GM12878 (cell line): ENCODE results near the gene ADAMTSL3. TPM values are rescaled to one million over a fixed set of nuclear protein-coding genes. Genes with fewer than 3 reads are reported as not detected.

Experiments
- ATAC-seq: fragments of 200-7000 bp; cut with Tn5 transposase; 3 replicates; pipeline ENCODE4 v1.9.1; 2020; ENCODE audit warnings: mild to moderate bottlenecking, moderate library complexity
- BruUV-seq: library from RNA; stranded (reverse); fragments of 400-500 nt; replicated peaks from 2 replicates; lab custom pipeline; 2021; lab: Mats Ljungman, UMichigan
- CTCF ChIA-PET: fragments of 300-600 bp; sonication (Branson Sonifier 250); formaldehyde crosslinking; extraction: SDS; loops from one replicate; lab custom pipeline; 2021; ENCODE audit warnings: inconsistent platforms; lab: Yijun Ruan, JAX
- POLR2A ChIA-PET: fragments of 350-600 bp; formaldehyde crosslinking; extraction: SDS; loops from one replicate; lab custom pipeline; 2021; ENCODE audit warnings: inconsistent platforms; lab: Charles Lee
- RAD21 ChIA-PET: fragments of 300-600 bp; sonication (Branson Sonifier 250); formaldehyde crosslinking; loops from one replicate; lab custom pipeline; 2023; ENCODE audit warnings: antibody characterized with exemption; ENCODE audit not compliant: unreplicated experiment; lab: Charles Lee
- SMC1A ChIA-PET: fragments of 300-600 bp; sonication (Branson Sonifier 250); formaldehyde crosslinking; loops from one replicate; lab custom pipeline; 2023; ENCODE audit not compliant: unreplicated experiment, uncharacterized antibody; lab: Charles Lee
- DNase-seq: peaks from one replicate; pipeline ENCODE4 v3.0.0-alpha.2; 2011; ENCODE audit warnings: low read depth, low spot score
- FAIRE-seq: peaks from 3 replicates; lab custom pipeline; 2011; peaks lifted over from hg19 to GRCh38; lab: Jason Lieb, UNC
- H2AFZ ChIP-seq: 2 replicates; pipeline ENCODE4 v1.6.0; 2011; ENCODE audit warnings: low read depth, low read length, control low read depth; ENCODE audit not compliant: control insufficient read depth
- H3K27ac ChIP-seq: 2 replicates; pipeline ENCODE4 v1.5.1; 2011; ENCODE audit warnings: control low read depth; ENCODE audit not compliant: control insufficient read depth, insufficient read depth
- H3K27me3 ChIP-seq, 2 experiments: replicated peaks in 1 of 2; 2 replicates each; pipeline versions ENCODE4 v1.6.0 to v1.6.1; 2011; ENCODE audit warnings: low read length in 1 of 2; ENCODE audit not compliant: control insufficient read depth in 2 of 2, insufficient read depth in 2 of 2
- H3K36me3 ChIP-seq, 2 experiments: 2 replicates each; pipeline ENCODE4 v1.5.1; 2011; ENCODE audit warnings: low read length in 1 of 2; ENCODE audit not compliant: control insufficient read depth in 2 of 2, insufficient read depth in 2 of 2
- H3K4me1 ChIP-seq: 2 replicates; pipeline ENCODE4 v1.6.1; 2011; ENCODE audit warnings: mild to moderate bottlenecking, low read length, moderate library complexity, mixed read lengths; ENCODE audit not compliant: control insufficient read depth, insufficient read depth
- H3K4me2 ChIP-seq: 2 replicates; pipeline ENCODE4 v1.6.0; 2011; ENCODE audit warnings: control low read depth; ENCODE audit not compliant: control insufficient read depth, insufficient read depth
- H3K4me3 ChIP-seq: fragments of 200-600 bp; sonication (generic); 2 replicates; pipeline ENCODE4 v1.5.1; 2016
- H3K79me2 ChIP-seq: 2 replicates; pipeline ENCODE4 v1.6.0; 2011; ENCODE audit warnings: low read length; ENCODE audit not compliant: control insufficient read depth, insufficient read depth
- H3K9ac ChIP-seq: 2 replicates; pipeline ENCODE4 v1.8.0; 2011; ENCODE audit warnings: low read length, control low read depth, mixed read lengths; ENCODE audit not compliant: control insufficient read depth, insufficient read depth
- H3K9me3 ChIP-seq: replicated peaks from 3 replicates; pipeline ENCODE4 v1.5.1; 2011; ENCODE audit warnings: mild to moderate bottlenecking, low read length; ENCODE audit not compliant: control insufficient read depth, insufficient read depth
- H4K20me1 ChIP-seq: 2 replicates; pipeline ENCODE4 v1.6.0; 2011; ENCODE audit not compliant: control insufficient read depth, insufficient read depth
- BRCA1 ChIP-seq: IDR thresholded peaks from 2 replicates; pipeline ENCODE4 v1.6.1; 2011; ENCODE audit warnings: low read depth, low read length, improper control_type of control experiment
- CHD2 ChIP-seq: IDR thresholded peaks from 2 replicates; pipeline ENCODE4 v1.6.1; 2011; ENCODE audit warnings: low read depth, low read length, improper control_type of control experiment, borderline replicate concordance
- DPF2 ChIP-seq: fragments of 450-650 bp; IDR thresholded peaks from 2 replicates; pipeline ENCODE4 v1.6.1; 2017; ENCODE audit warnings: mild to moderate bottlenecking
- E2F4 ChIP-seq: IDR thresholded peaks from 2 replicates; pipeline ENCODE4 v1.6.1; 2012; ENCODE audit warnings: low read depth, low read length, improper control_type of control experiment
- LARP7 ChIP-seq: fragments of 450-650 bp; IDR thresholded peaks from 2 replicates; pipeline ENCODE4 v1.6.1; 2017; ENCODE audit warnings: mild to moderate bottlenecking
- MXI1 ChIP-seq: fragments of 150-350 bp; IDR thresholded peaks from 2 replicates; pipeline ENCODE4 v1.6.1; 2011; ENCODE audit warnings: low read depth, mild to moderate bottlenecking, inconsistent platforms, low read length, improper control_type of control experiment
- MYC ChIP-seq: IDR thresholded peaks from 2 replicates; pipeline ENCODE4 v1.6.1; 2011; ENCODE audit warnings: mild to moderate bottlenecking, low read length, moderate library complexity, inconsistent platforms; ENCODE audit not compliant: insufficient read depth, insufficient replicate concordance, insufficient read length, severe bottlenecking
- NBN ChIP-seq: fragments of 450-650 bp; IDR thresholded peaks from 2 replicates; pipeline ENCODE4 v1.6.1; 2016
- NKRF ChIP-seq: fragments of 450-650 bp; conservative IDR thresholded peaks from 2 replicates; pipeline ENCODE4 v1.6.1; 2017; ENCODE audit warnings: mild to moderate bottlenecking, moderate library complexity
- NR2C1 ChIP-seq: fragments of 450-650 bp; IDR thresholded peaks from 2 replicates; pipeline ENCODE4 v1.6.1; 2017; ENCODE audit warnings: antibody characterized with exemption, mild to moderate bottlenecking, moderate library complexity
- NR2F1 ChIP-seq: fragments of 450-650 bp; conservative IDR thresholded peaks from 2 replicates; pipeline ENCODE4 v1.6.1; 2017; ENCODE audit warnings: mild to moderate bottlenecking
- NRF1 ChIP-seq: conservative IDR thresholded peaks from 2 replicates; pipeline ENCODE4 v1.6.1; 2011; ENCODE audit warnings: mild to moderate bottlenecking, low read depth, low read length, improper control_type of control experiment
- POU2F2 ChIP-seq: IDR thresholded peaks from 3 replicates; pipeline ENCODE4 v1.6.1; 2011; ENCODE audit warnings: low read depth, mild to moderate bottlenecking, low read length, borderline replicate concordance
- RCOR1 ChIP-seq: conservative IDR thresholded peaks from 2 replicates; pipeline ENCODE4 v1.6.1; 2012; ENCODE audit warnings: low read depth, low read length, improper control_type of control experiment
- SP1 ChIP-seq: IDR thresholded peaks from one replicate; pipeline ENCODE4 v1.6.1; 2011; ENCODE audit warnings: low read depth, low read length
- STAT3 ChIP-seq: IDR thresholded peaks from 2 replicates; pipeline ENCODE4 v1.6.1; 2011; ENCODE audit warnings: low read depth, low read length, improper control_type of control experiment
- YBX1 ChIP-seq: fragments of 450-650 bp; IDR thresholded peaks from 2 replicates; pipeline ENCODE4 v1.6.1; 2016; ENCODE audit warnings: antibody characterized with exemption
- ZNF622 ChIP-seq: fragments of 450-650 bp; IDR thresholded peaks from 2 replicates; pipeline ENCODE4 v1.6.1; 2017; ENCODE audit warnings: mild to moderate bottlenecking, inconsistent platforms
- WGBS: methylation state at CpG from one replicate; pipeline ENCODE4 v1.1.6; 2016; ENCODE audit warnings: low lambda C conversion rate; ENCODE audit not compliant: insufficient replicate concordance, insufficient coverage; ENCODE audit errors: missing lambda C conversion rate; 5-methylcytosine and 5-hydroxymethylcytosine counted together
- in situ Hi-C: fragments of 300-500 bp; cut with MboI; formaldehyde crosslinking; loops from 9 replicates; pipeline ENCODE4 v1.14.3; 2018; ENCODE audit warnings: mixed read lengths
- intact Hi-C: fragments of 100-400 bp; cut with micrococcal nuclease; formaldehyde crosslinking; loops from one replicate; pipeline ENCODE4 v1.14.2; 2022; ENCODE audit not compliant: unreplicated experiment
- polyA plus RNA-seq, 11 experiments: library from polyadenylated mRNA; depleted of rRNA in 4 of 11; unstranded in 6 of 11; stranded (reverse) in 5 of 11; fragments of >200 nt; fragmentation: Nextera tagmentation in 4 of 11; fragmentation: Illumina TruSeq in 1 of 11; extraction: Ambion mirVana in 4 of 11; extraction: Trizol in 1 of 11; gene quantifications; 1 replicate in 1 of 11; 2 replicates in 10 of 11; pipeline versions ENCODE4 v1.2.1 to v1.2.3, GENCODE V29; 2011 to 2016; ENCODE audit warnings: inconsistent platforms in 2 of 11, missing spikeins in 2 of 11, low read depth in 1 of 11
- total RNA-seq, 4 experiments: library from RNA; depleted of rRNA in 3 of 4; stranded (reverse); fragments of >200 nt in 3 of 4; fragmentation: Illumina TruSeq in 1 of 4; extraction: Trizol in 1 of 4; gene quantifications; 2 replicates each; pipeline versions ENCODE4 v1.2.1 to v1.2.3, GENCODE V29; 2013 to 2021

The ADAMTSL3 gene
- total and polyA plus RNA-seq, 10 of the 15 experiments (the other 5 are each of a cell fraction or from before 2014, with no cell fraction given): 0.01 to 0.28 (median 0.13) TPM

GRCh38 chr15:83959477-83959876 is 305.6 kb downstream of the ADAMTSL3 start:
- ATAC-seq (no peak), DNase-seq (no peak), FAIRE-seq (no peak)
- H3K9ac ChIP-seq: no peak overlapping the region
- H3K4me2 ChIP-seq: no peak overlapping the region
- H4K20me1 ChIP-seq: no peaks in the 10 kb centered on the region
- no peaks in the 10 kb centered on the region for H3K36me3 ChIP-seq
- WGBS: 54% methylated on average over 2 of the region's 2 CpGs
- no peaks in the 10 kb centered on the region for H3K27me3 ChIP-seq
- intact Hi-C loops (no loop called here), in situ Hi-C loops (no loop called here)
- TF ChIP-seq POU2F2 (no peak), RCOR1 (no peak), NR2F1 (no peak), NBN (no peak), LARP7 (no peak), NRF1 (no peak), SP1 (no peak), CHD2 (no peak), NR2C1 (no peak), MYC (no peak), ZNF622 (no peak), STAT3 (no peak), DPF2 (no peak), YBX1 (no peak), MXI1 (no peak), NKRF (no peak), E2F4 (no peak), BRCA1 (no peak)
- H3K4me1 ChIP-seq: peaks cover 21% of the 10 kb centered on the region
- H3K27ac ChIP-seq: no peak overlapping the region
- ChIA-PET POLR2A (no interaction called here), CTCF (interaction anchor here (1.3 to 2.7 kb wide), 2 partner anchors 15 to 123 kb away, joined by 3 to 8 read pairs; no protein-coding TSS in a partner anchor), SMC1A (interaction anchor here (0.9 to 2.7 kb wide), 5 partner anchors 8 to 32 kb away, joined by 3 to 8 read pairs (median 3); no protein-coding TSS in a partner anchor), RAD21 (interaction anchor here (1.9 kb wide), 1 partner anchor 15 kb away, joined by 5 read pairs; no protein-coding TSS in a partner anchor)
- H3K79me2 ChIP-seq: no peaks in the 10 kb centered on the region
- H3K4me3 ChIP-seq: no peak overlapping the region
- H3K9me3 ChIP-seq: no peaks in the 10 kb centered on the region; the same call in 1 of the 3 replicates
- no TSS peak for BruUV-seq
- no peak overlapping the region for H2AFZ ChIP-seq
